SHP77 (cell line): ENCODE results near the gene TBC1D17.
A peak's percentile ranks its signal among the peaks of the same experiment; 100 is the strongest.

Source experiments
- DNase-seq, 2 experiments: peaks; one replicate each; lab custom pipeline; 2025; lab: John Stamatoyannopoulos, UW

Gene TBC1D17

DNA sequence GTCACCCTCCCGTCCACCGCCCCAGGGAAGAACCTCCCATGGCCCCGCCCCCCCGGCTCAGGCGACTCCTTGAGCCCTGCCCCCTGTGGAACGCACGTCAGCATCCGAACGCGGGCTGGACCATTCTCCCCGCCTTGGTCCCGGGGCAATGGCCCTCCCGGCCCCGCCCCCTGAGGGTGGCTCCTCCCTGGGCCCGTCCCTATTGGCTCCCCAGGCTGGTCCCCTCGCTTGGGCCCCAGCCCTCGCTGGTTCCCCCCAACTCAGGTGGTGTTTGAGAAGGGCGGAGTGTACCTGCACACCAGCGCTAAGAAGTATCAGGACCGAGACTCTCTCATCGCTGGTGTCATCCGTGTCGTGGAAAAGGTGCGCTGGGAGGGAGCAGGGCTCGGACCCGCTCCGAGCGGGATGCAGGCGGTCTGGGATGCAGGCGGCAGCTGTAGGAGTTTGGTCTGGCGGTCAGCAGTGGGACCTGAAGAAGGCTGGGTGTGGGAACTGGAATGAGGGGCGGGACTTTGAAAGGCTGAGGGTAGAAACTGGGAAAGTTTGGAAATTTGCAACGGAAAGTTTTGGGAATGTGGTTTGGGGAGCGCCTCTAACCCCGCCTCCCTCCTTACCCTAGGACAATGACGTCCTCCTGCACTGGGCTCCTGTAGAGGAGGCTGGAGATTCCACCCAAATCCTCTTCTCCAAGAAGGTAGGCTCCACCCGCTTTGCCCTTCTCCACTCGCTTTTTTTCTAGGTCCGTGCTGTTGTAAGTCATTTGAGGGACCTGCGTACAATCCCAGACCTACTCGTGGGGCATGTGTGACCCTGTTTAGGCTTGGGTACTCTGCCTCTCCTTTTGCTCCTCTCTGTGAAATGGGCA lies 609 bp downstream of the TBC1D17 start:
- peak; percentile 91 to 95 for DNase-seq

DNA sequence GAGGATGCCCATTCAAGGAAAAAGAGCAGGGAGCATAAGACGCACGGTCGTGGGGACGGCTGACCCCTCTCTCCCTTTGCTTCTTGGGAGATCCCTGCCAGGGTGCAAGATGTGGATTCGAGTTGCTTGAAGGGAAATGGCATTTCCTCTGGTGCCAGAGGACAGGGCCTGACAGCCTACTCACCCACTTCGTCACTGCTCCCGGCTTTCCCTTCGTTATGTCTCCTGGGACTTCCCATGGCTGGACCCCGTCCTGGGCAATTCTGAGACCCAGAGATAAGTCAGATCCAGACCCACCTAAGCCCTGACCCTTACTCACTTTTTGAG lies 1.2 kb downstream of the TBC1D17 start:
- no peak for DNase-seq

DNA sequence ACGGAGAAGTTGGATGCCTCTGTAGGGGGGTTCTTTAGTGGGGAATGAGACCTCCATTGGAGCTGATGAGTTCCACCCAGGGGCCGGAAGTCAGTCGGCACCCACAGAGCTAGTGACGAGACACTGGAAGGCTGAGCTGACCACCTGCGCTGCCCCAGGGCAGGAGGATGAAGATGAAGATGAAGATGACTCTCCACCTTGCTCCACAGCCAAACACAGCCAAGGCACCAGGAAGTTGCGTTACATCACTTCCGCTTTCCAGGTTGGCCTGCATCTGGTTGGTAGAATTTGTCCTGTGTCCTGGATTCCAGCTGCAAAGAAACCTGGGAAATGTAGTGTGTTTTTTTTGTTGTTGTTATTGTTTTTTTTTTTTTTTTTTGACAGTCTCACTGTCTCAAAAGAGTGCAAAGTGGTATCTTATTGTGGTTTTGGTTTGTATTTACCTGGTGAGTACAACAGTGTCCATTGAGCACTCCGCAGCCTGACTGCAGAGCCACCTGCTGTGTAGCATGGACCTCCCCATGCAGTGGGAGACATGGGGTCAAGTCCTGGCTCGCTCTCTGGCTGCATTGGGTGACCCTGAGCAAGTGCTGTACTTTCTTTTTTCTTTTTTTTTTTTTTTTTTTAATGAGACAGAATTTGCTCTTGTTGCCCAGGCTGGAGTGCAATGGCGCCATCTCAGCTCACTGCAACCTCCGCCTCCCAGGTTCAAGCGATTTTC lies 1.9 kb downstream of the TBC1D17 start:
- DNase-seq, result peak; percentile 75 to 78

DNA sequence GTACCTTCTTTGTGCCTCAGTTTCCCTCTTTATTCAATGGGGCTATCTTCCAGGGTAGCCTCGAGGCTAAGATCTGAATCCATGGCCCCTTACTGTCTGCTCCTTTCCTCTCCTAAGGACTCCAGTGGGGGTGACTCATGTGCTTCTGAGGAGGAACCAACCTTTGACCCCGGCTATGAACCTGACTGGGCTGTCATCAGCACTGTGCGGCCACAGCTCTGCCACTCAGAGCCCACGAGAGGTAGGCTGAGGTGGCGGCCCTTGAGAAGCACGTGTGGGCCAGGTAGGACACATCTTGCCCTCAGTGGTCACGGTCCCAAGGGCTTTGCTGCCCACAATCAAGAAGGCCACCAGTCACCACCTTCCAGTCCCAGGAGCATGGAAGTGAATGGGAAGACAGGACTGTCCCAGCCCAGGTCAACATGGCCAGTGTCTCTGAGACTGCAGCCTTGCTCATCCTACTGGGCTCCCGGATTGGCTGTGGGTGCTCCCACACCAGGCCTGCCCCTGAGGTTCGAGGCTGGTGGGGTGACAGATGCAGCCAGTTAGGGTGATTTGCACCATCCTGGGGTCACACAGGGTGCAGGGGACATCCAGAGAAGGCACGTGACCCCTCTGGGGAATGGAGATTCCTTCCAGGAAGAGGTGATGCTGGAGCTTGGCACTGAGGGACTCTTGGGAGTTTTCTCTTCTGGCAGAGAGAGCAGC lies 2.8 kb downstream of the TBC1D17 start:
- no peak for DNase-seq

DNA sequence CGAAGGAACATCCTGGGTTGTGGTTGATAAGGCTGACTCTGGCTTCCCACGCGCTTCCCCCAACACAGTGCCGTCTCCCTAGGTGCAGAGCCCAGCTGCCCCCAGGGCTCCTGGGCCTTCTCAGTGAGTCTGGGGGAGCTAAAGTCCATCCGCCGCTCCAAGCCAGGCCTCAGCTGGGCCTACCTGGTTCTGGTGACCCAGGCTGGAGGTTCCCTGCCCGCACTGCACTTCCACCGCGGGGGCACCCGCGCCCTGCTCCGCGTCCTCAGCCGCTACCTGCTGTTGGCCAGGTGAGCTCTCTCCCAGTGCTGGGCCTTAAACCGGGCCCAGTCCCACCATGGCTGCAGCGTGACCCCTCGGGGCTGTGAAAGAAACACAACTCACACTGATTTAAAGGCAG lies 3.7 kb downstream of the TBC1D17 start:
- no peak for DNase-seq

DNA sequence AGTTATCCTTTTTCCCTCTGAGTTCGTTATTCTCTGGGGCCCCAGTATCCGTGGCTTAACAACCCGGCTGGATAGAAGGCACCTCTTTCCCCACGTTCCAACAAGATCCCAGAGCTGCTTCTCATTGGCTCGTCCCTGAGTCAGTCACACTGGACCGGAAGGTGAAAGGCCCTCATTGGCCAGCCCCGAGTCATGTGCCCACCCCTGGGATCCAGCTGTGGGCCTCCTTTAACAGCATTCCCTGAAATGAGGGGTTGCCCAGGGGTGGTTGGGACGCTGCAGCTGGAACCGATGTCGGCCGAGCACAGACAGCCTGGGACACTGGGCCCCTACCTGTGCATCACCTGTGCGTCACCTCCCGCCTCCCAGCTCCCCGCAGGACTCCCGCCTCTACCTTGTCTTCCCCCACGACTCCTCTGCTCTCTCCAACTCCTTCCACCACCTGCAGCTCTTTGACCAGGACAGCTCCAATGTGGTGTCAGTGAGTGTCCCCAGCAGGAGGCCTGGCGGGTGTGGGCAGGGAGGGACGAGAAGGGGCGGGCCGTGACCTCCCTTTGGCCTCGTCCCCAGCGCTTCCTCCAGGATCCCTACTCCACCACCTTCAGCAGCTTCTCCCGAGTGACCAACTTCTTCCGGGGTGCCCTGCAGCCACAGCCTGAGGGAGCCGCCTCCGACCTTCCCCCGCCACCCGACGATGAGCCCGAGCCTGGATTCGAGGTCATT lies 4.3 kb downstream of the TBC1D17 start:
- DNase-seq, result no peak

DNA sequence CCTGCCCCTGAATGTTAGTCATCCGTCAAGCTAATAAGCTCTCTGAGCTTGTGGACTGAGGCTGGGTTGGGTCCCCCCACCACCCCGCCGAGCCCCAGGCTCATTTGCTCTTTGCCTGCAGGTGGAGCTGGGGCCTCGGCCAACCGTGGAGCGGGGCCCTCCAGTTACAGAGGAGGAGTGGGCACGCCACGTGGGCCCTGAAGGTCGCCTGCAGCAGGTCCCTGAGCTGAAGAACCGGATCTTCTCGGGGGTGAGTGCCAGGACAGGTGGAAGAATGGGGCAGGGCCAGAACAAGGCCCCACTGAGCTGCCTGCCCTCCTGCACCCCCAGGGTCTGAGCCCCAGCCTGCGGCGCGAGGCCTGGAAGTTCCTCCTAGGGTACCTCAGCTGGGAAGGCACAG lies 5.1 kb downstream of the TBC1D17 start:
- DNase-seq, result no peak

DNA sequence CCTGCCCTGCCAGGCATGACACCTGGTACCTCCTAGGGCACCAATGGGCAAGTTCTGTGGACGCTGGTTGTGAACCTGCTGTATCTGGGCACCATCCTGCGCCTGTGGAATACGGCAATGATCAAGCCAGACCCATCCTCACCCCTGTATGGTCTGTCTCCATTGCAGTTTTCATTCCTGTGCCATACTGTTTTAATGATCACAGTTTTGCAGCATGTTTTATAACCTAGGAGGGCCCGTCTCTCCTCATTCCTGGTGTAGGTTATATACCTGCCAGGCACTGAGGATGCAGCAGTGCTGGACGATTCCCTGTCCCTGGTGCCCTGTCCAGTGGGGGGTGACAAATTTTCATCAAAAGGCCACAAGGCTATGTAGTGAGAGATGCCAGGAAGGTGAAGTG lies 5.6 kb downstream of the TBC1D17 start:
- DNase-seq, result no peak

DNA sequence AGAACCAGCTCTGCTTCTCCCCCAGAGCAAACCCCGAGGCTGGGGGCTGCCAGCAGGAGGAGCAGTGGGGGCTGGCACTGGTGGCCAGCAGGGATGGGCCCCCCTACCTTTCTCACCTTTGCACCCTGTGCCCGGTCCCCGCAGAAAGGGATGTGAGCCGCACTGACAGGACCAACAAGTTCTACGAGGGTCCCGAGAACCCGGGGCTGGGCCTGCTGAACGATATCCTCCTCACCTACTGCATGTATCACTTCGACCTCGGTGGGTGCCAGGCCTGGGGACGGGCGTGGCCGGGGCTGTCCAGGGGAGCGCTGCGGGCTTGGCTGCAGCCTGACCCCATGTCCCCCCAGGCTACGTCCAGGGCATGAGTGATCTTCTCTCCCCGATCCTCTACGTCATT lies 6.6 kb downstream of the TBC1D17 start:
- DNase-seq, result no peak

DNA sequence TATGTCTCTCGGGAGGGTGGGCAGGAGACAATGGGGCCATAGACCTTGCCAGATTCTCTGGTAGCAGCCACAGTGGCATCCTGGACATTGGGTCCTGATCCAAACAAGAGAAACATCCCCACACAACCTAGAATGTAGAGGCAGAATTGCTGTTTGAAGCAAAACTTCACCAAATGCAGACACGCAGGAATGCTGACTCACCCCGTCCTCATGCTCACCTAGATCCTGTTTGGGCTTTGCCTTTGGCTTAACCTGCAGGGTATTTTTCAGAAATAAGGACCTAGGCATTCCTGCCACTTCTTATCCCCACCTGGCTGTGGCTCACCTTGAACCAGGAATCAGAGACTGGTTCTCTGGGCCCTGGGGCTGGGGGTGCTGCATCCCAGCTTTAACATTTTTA lies 7.3 kb downstream of the TBC1D17 start:
- no peak for DNase-seq

DNA sequence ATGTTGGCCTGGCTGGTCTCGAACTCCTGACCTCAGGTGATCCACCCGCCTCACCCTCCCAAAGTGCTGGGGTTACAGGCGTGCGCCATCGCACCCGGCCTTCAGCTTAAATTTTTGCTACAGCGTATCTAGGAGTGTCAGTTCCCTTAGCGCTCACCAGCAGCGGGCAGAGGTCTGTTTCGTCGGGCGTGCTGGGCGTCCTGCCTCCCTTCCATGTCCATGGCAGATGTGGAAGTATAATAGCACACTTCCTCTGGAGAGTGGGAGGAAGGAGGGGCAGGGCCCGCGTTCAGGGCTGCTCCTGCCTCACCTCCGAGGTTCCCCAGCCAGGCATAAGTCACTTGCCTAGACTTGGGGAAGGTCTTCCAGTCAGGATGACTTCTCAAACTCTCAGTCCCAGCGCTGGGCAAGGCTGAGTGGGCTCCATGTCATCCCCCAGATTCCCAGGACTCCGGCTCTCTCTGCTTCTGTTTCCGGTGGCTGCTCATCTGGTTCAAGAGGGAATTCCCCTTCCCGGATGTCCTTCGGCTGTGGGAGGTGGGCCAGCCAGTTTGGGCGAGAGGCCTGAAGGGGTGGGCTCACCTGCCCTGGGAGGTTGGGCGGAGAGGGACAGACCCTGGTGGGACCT lies 9.6 kb downstream of the TBC1D17 start:
- DNase-seq, result no peak

DNA sequence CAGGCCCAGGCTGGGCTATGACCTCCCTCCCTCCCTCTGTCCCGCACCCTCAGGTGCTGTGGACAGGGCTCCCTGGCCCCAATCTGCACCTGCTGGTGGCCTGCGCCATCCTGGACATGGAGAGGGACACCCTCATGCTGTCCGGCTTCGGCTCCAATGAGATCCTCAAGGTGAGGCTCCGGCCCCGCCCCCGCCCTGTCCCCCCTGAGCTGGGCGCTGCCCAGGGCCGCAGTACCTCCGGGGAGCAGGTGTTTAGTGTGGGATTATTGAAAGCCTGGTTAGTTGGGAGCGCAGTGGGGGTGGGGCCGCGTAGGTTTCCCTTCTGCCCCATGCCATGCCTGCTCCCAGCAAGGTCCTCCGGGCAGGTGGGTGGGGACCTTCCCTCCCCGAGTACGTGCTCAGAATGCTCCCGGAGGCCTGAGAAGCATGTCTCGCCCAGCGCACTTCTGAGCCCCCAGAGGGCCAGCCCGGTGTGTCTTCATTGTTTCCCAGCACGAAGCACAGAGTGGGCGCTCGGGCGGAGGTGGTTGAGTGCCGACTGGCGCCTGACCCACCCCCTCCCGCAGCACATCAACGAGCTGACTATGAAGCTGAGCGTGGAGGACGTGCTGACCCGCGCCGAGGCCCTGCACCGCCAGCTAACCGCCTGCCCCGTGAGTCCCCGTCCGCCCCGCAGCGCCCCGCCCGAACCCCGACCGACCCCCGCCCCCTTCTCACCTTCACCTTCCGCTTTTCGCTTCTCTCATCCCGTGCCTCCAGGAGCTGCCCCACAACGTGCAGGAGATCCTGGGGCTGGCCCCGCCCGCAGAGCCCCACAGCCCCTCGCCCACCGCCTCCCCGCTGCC lies 10.4 kb downstream of the TBC1D17 start:
- DNase-seq, result no peak

DNA sequence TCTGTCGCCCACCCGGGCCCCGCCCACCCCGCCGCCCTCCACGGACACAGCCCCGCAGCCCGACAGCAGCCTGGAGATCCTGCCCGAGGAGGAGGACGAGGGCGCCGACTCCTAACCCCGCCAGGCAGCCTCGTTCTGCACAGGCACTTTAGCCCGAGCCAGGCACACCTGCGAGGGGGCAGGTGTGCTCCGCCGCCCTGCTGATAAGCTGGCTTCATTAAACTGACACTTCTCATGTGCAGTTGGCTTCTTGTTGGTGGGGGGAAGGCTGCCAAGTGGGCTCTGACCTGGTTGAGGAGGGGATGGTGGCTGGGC lies 11.0 kb downstream of the TBC1D17 start:
- no peak for DNase-seq

DNA sequence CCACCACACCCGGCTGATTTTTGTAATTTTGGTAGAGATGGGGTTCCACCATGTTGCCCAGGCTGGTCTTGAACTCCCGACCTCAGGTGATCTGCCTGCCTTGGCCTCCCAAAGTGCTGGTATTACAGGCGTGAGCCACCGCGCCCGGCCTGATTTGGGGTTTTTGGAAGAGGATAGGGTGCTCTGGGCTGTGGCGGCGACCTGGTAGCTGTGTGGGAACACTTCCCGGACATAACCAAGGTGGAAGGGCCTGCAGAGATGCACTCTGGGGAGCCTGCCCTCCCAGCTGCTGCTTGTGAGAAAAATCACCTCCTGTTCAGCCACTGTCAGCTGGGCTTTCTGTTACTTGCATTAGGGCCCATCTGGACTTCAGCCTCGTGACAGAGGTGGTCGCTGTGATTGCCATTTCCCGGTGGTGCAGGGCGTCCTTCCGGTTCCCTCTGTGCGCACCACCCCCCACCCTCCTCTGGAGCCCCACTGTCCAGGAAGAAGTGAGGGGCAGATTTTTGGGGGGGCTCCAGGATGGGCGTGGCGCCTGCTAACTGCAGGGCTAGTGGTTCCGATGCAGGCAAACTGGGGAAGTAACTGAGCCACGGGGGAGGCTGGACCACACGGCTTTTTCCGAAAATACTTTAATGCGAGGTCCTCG lies 11.7 kb downstream of the TBC1D17 start:
- DNase-seq, result no peak

DNA sequence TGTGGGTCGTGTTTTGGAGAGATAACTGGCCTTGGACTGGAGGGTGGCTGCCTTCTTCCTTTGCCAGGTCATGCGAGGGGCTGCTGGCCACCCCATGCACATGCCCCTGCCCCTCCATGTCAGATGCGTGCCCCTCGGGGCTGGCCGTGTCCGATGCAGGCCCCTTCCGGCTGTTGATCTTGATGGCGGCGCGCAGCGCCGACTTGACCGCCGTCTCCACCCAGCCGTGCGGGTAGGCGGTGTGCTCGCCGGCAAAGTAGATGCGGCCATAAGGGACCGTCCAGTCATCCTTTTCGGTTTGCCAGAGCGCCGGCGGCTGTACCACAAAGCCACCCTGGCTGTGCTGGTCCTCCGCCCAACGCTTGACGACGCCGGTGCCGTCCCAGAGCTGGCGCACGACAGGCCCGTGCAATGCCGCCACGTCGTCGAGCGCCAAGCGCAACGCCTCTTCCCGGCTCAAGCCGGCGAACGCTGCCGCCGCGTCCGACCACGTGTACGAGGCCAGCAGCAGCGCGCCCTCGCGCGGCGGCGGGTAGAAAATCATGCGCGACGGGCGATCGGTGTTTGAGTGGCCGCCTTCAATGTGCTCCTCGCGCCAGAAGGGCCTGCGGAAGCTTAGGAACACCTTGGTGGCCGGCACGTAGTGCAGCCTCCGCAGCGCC lies 12.3 kb downstream of the TBC1D17 start:
- no peak for DNase-seq

DNA sequence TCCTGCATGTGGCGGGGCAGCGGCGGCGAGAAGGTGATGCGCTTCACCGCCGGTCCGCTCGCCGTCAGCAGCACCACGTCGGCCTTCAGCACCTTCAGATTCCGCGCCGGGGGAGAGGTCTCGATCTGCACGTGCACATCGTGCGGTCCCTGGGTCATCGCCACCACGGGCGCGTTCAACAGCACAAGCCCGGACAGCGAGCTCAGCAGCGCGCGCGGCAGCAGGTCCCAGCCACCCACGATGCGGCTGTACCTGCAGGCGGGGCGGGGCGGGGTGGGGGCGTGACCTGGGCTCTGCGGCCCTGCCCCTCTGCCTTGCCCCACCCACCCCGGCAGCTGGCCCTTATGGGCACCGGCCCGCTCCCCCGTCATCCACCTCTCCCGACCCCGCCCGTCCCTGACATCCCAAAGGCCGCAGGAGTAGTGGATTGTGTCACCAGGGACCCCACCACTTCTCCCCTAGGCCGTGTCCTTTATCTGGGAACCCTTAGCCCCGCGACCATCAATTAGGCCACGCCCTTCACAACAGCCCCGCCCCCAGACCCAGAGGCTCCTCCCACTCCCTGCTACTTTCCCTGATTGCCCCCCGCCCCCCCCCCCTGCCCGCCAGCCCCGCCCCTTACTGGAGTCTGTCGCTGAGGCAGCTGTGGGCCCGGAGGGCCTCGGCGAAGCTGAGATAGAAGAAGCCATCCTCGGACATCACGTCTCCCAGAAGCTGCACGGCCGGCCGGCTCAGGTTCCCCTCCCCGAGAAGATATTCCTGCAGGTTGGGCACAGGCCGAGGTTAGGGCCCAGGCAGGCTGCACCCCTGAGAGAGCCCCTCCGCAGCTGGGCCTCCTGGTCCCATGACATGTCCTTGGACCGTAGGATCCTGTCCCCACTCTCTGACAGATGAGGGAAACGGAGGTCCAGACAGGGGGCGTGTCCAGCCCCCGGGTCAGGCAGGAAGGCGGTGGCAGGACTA lies 13.1 kb downstream of the TBC1D17 start:
- peak; percentile 14 to 44 for DNase-seq

DNA sequence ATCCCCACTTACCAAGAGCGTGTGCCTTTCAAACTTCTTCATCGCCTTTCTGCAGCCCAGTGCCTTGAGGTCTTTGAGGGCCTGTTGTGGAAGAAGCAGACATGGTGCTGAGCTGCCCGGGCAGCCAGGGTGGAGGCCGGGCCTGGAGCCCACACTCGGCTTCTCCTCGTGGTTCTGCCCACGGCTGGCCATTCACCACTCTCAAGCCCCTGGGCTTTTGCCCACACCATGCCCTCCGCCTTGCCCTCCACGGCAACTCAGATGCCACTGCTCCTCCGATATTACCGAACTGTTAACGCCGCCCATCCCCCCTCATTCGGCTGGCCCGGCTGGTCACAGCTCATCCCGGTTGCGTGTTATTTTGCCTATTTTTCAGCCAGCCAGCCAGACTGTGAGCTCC lies 13.9 kb downstream of the TBC1D17 start:
- no peak for DNase-seq

DNA sequence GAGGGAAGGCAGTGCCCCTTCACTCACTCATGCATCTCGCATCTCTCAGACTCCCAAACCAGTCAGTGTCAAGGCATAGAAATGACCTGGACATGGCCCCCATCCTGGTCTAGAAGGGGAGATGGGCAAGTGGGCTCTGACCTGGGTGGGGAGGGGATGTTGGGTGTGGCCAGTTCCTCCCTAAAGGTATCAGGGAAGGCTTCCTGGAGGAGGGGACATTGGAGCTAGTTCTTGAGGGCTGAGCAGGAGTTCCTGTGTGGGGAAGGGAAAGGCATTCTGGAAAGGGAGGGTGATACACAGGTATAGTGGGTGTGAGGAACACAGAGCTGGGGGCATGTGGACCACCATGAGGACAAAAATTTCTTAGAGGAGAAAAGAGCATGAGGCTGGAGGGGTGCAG lies 15.2 kb downstream of the TBC1D17 start:
- no peak for DNase-seq
